LNCaP clone FGC (cell line): Measurements from ENCODE around the gene NKX2-2.

Experiments used
- DNase-seq: peaks from one replicate; pipeline ENCODE4 v3.0.0-alpha.2; 2011; ENCODE audit warnings: low read depth
- H3K4me3 ChIP-seq: 2 replicates; pipeline ENCODE4 v1.5.1; 2011; ENCODE audit warnings: mild to moderate bottlenecking, low read depth, low read length, control low read depth
- CTCF ChIP-seq: IDR thresholded peaks from 2 replicates; pipeline ENCODE4 v1.5.1; 2012; ENCODE audit warnings: mild to moderate bottlenecking; ENCODE audit not compliant: control insufficient read depth, insufficient read depth; ENCODE audit errors: extremely low read depth

NKX2-2 gene

GRCh38 chr20:21507400-21508229 is 6.2 kb downstream of the NKX2-2 start:
- TF ChIP-seq CTCF = no peak
- no peak overlapping the region for H3K4me3 ChIP-seq
- DNase-seq = no peak

GRCh38 chr20:21505810-21506530 is 7.9 kb downstream of the NKX2-2 start:
- H3K4me3 ChIP-seq = peak overlapping the region; percentile 59
- TF ChIP-seq CTCF = peak; percentile 92
- DNase-seq = peak; percentile 13

- peak overlapping the region; percentile 59 for H3K4me3 ChIP-seq
- peak; percentile 94 for TF ChIP-seq CTCF
- DNase-seq = no peak
These were observed 8.6 kb downstream of the NKX2-2 start for GRCh38 chr20:21505161-21505809.

- no peak for TF ChIP-seq CTCF
- no peak for DNase-seq
- no peak overlapping the region for H3K4me3 ChIP-seq
These were observed 9.5 kb downstream of the NKX2-2 start for GRCh38 chr20:21504323-21504722.

GRCh38 chr20:21503345-21503744 is 10.5 kb downstream of the NKX2-2 start:
- no peak overlapping the region for H3K4me3 ChIP-seq
- DNase-seq = no peak
- TF ChIP-seq CTCF = no peak

- TF ChIP-seq CTCF = no peak
- no peak overlapping the region for H3K4me3 ChIP-seq
- no peak for DNase-seq
These were observed 12.7 kb downstream of the NKX2-2 start for GRCh38 chr20:21501184-21501583.
